Measurements from ENCODE around the gene MGAT5. TPM values are rescaled to one million over a fixed set of nuclear protein-coding genes. Genes with fewer than 3 reads are reported as not detected.

MGAT5 gene
- total RNA-seq, 3 donors from 2014 or later (not counting 1 experiment from before 2014, with no cell fraction given) = 39.7 to 58.2 (median 57.0) TPM

GRCh38 chr2:134231301-134231964 is 22.4 kb upstream of the MGAT5 start:
- Mint-ChIP-seq H3K27me3 (ENCODE audit: low read depth in 2 of 2) (no peaks in the 10 kb centered on the region), H3K4me3 (peak overlapping the region; percentile 18), H3K4me1 (peaks cover 77% of the 10 kb centered on the region in 2 donors), H3K27ac (peak overlapping the region; percentile 83 to 89), H3K36me3 (no peaks in the 10 kb centered on the region), H3K9me3 (peaks cover 0 to 3% of the 10 kb centered on the region in 2 donors)
- Histone ChIP-seq H3K4me3 (ENCODE audit: low read length) (no peak overlapping the region), H3K4me1 (ENCODE audit: control insufficient read depth, insufficient read depth, low read length) (peaks cover 34% of the 10 kb centered on the region), H3K27me3 (ENCODE audit: control insufficient read depth, insufficient read depth, low read length) (no peaks in the 10 kb centered on the region), H3K27ac (ENCODE audit: low read length) (peak overlapping the region; percentile 72), H3K9me3 (ENCODE audit: control insufficient read depth, insufficient read depth, low read length) (peaks cover 4% of the 10 kb centered on the region), H3K36me3 (ENCODE audit: control insufficient read depth, insufficient read depth, low read length) (no peaks in the 10 kb centered on the region)
- DNase-seq (no peak), ATAC-seq (no peak)
- intact Hi-C loops (cut with micrococcal nuclease) = no loop called here
- TF ChIP-seq CTCF (IDR thresholded peaks at IDR 0.05) = no peak
- 64% methylated on average over 2 of the region's 3 CpGs for WGBS (ENCODE audit: insufficient coverage)

- WGBS (ENCODE audit: insufficient coverage) = 63% methylated on average over 2 of the region's 2 CpGs
- DNase-seq (no peak), ATAC-seq (no peak)
- H3K4me1 Mint-ChIP-seq = peaks cover 78 to 79% of the 10 kb centered on the region in 2 donors
- H3K27ac Mint-ChIP-seq = peak overlapping the region; percentile 83 to 89
- H3K36me3 Mint-ChIP-seq = no peaks in the 10 kb centered on the region
- H3K36me3 ChIP-seq (ENCODE audit: control insufficient read depth, insufficient read depth, low read length) = no peaks in the 10 kb centered on the region
- H3K4me1 ChIP-seq (ENCODE audit: control insufficient read depth, insufficient read depth, low read length) = peaks cover 35% of the 10 kb centered on the region
- H3K9me3 Mint-ChIP-seq = peaks cover 0 to 3% of the 10 kb centered on the region in 2 donors
- H3K4me3 Mint-ChIP-seq = peak overlapping the region; percentile 18
- no peaks in the 10 kb centered on the region for H3K27me3 Mint-ChIP-seq (ENCODE audit: low read depth in 2 of 2)
- H3K27ac ChIP-seq (ENCODE audit: low read length) = peak overlapping the region; percentile 72
- TF ChIP-seq CTCF (IDR thresholded peaks at IDR 0.05) = no peak
- H3K9me3 ChIP-seq (ENCODE audit: control insufficient read depth, insufficient read depth, low read length) = peaks cover 4% of the 10 kb centered on the region
- H3K4me3 ChIP-seq (ENCODE audit: low read length) = no peak overlapping the region
- intact Hi-C loops (cut with micrococcal nuclease) = no loop called here
- no peaks in the 10 kb centered on the region for H3K27me3 ChIP-seq (ENCODE audit: control insufficient read depth, insufficient read depth, low read length)
Measured at GRCh38 chr2:134231965-134232340, 21.9 kb upstream of the MGAT5 start.

GRCh38 chr2:134232461-134232860 is 21.4 kb upstream of the MGAT5 start:
- H3K27ac ChIP-seq (ENCODE audit: low read length) = peak overlapping the region; percentile 72
- Mint-ChIP-seq H3K36me3 (no peaks in the 10 kb centered on the region), H3K9me3 (peaks cover 0 to 3% of the 10 kb centered on the region in 2 donors), H3K27ac (peak overlapping the region; percentile 83 to 89), H3K4me1 (peaks cover 77 to 78% of the 10 kb centered on the region in 2 donors), H3K27me3 (ENCODE audit: low read depth in 2 of 2) (no peaks in the 10 kb centered on the region), H3K4me3 (peak overlapping the region; percentile 18)
- intact Hi-C loops (cut with micrococcal nuclease) = no loop called here
- ATAC-seq (peak; percentile 71 to 79 (median 73)), DNase-seq (peak in 1 of 2 donors; percentile 68)
- WGBS (ENCODE audit: insufficient coverage) = 0% methylated on average over 1 of the region's 1 CpG
- H3K4me1 ChIP-seq (ENCODE audit: control insufficient read depth, insufficient read depth, low read length) = peaks cover 38% of the 10 kb centered on the region
- peaks cover 4% of the 10 kb centered on the region for H3K9me3 ChIP-seq (ENCODE audit: control insufficient read depth, insufficient read depth, low read length)
- no peaks in the 10 kb centered on the region for H3K27me3 ChIP-seq (ENCODE audit: control insufficient read depth, insufficient read depth, low read length)
- H3K36me3 ChIP-seq (ENCODE audit: control insufficient read depth, insufficient read depth, low read length) = no peaks in the 10 kb centered on the region
- TF ChIP-seq CTCF (IDR thresholded peaks at IDR 0.05) = no peak
- H3K4me3 ChIP-seq (ENCODE audit: low read length) = no peak overlapping the region
